GM21447 (cell line): ENCODE data around the gene GALNT16.
"Not testable (repeated sequence)": the region's sequence is repeated elsewhere in the genome, so short reads cannot be mapped to it uniquely, and the experiment has no call there.

Experiments used
- ATAC-seq: cut with Tn5 transposase; IDR thresholded peaks from one replicate; pipeline ENCODE4 v1.9.1; 2021; ENCODE audit not compliant: unreplicated experiment

The GALNT16 gene

GRCh38 chr14:69284170-69284569 lies 24.2 kb downstream of the GALNT16 start:
- no peak for ATAC-seq

GRCh38 chr14:69285661-69286255 lies 25.8 kb downstream of the GALNT16 start:
- ATAC-seq: no peak

GRCh38 chr14:69287098-69288010 lies 27.4 kb downstream of the GALNT16 start:
- no peak for ATAC-seq

- ATAC-seq: no peak
These were observed 28.2 kb downstream of the GALNT16 start for GRCh38 chr14:69288011-69288771.

- ATAC-seq: no peak
These were observed 29.2 kb downstream of the GALNT16 start for GRCh38 chr14:69288956-69289705.

GRCh38 chr14:69289811-69290520 lies 30.0 kb downstream of the GALNT16 start:
- ATAC-seq: no peak

GRCh38 chr14:69290881-69291280 lies 30.9 kb downstream of the GALNT16 start:
- ATAC-seq: not testable (repeated sequence)

GRCh38 chr14:69291396-69291795 lies 31.4 kb downstream of the GALNT16 start:
- no peak for ATAC-seq

- no peak for ATAC-seq
These were observed 32.1 kb downstream of the GALNT16 start for GRCh38 chr14:69291891-69292561.

- ATAC-seq: no peak
These were observed 38.4 kb downstream of the GALNT16 start for GRCh38 chr14:69298131-69299071.

GRCh38 chr14:69299286-69300035 lies 39.5 kb downstream of the GALNT16 start:
- no peak for ATAC-seq

GRCh38 chr14:69300601-69301221 lies 40.8 kb downstream of the GALNT16 start:
- ATAC-seq: no peak

GRCh38 chr14:69303086-69303485 lies 43.1 kb downstream of the GALNT16 start:
- no peak for ATAC-seq

GRCh38 chr14:69312608-69313007 lies 52.6 kb downstream of the GALNT16 start:
- no peak for ATAC-seq

GRCh38 chr14:69313176-69313575 lies 53.2 kb downstream of the GALNT16 start:
- no peak for ATAC-seq

- no peak for ATAC-seq
These were observed 54.4 kb downstream of the GALNT16 start for GRCh38 chr14:69314327-69314726.

GRCh38 chr14:69315301-69315700 lies 55.3 kb downstream of the GALNT16 start:
- no peak for ATAC-seq
